Activated naive CD8-positive, alpha-beta T cell treated with anti-CD3 and anti-CD28 coated beads, Interleukin-2, amount 10 ng/mL, durations not matched to agents 7 days and 5 days (primary cell): ENCODE measurements around the gene KRT33B. TPM values are rescaled to one million over a fixed set of nuclear protein-coding genes. Genes with fewer than 3 reads are reported as not detected.
"Not testable (repeated sequence)": the region's sequence is repeated elsewhere in the genome, so short reads cannot be mapped to it uniquely, and the experiment has no call there.

Experiments used
- ATAC-seq: fragments of 150-1000 bp; cut with Tn5 transposase; one replicate; pipeline ENCODE4 v1.10.0; 2021; ENCODE audit warnings: low read depth, moderate library complexity
- POLR2A ChIA-PET: fragments of 350-600 bp; sonication (Branson Sonifier 250); formaldehyde crosslinking; loops from one replicate; lab custom pipeline; 2021; ENCODE audit warnings: antibody characterized with exemption; lab: Charles Lee
- DNase-seq: peaks from one replicate; pipeline ENCODE4 v3.0.0; 2021
- H3K27ac Mint-ChIP-seq: one replicate; pipeline ENCODE4 v1.8.0; 2022; ENCODE audit warnings: mild to moderate bottlenecking, mixed read lengths
- H3K27me3 Mint-ChIP-seq: one replicate; pipeline ENCODE4 v1.8.0; 2022; ENCODE audit warnings: mild to moderate bottlenecking, moderate library complexity, mixed read lengths
- H3K36me3 Mint-ChIP-seq: one replicate; pipeline ENCODE4 v1.8.0; 2021; ENCODE audit warnings: mild to moderate bottlenecking, mixed read lengths
- H3K4me1 Mint-ChIP-seq: one replicate; pipeline ENCODE4 v1.8.0; 2021; ENCODE audit warnings: mixed read lengths
- H3K4me3 Mint-ChIP-seq: one replicate; pipeline ENCODE4 v1.8.0; 2022; ENCODE audit warnings: mild to moderate bottlenecking, moderate library complexity, mixed read lengths
- H3K9me3 Mint-ChIP-seq: one replicate; pipeline ENCODE4 v1.8.0; 2021; ENCODE audit warnings: mixed read lengths
- total RNA-seq, 2 experiments: library from RNA; stranded (reverse); gene quantifications; one replicate each; pipeline ENCODE4 v1.2.3, GENCODE V29; 2021

KRT33B gene
- total RNA-seq, 2 experiments from 2014 or later: not detected

DNA sequence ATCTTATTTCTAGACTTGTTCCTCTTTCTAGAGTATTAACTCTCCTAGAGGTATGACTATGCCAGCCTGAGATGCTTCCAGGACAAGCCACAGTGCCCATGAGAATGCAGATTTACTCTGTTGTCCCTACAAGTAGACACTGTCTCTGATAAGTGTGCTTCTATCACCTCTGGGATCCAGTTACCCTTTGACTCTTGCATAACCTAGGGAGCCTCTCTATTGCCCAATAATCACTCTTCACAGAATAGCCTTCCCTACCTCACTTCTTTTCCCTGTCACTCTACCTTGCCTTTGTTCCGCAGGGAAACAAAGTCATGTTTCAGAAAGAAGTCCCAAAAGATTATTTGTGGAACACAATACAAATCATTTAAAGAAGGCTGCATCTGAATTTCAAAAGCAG lies 14.1 kb upstream of the KRT33B start:
- no peak overlapping the region for H3K27ac Mint-ChIP-seq
- no peaks in the 10 kb centered on the region for H3K36me3 Mint-ChIP-seq
- peaks cover 6% of the 10 kb centered on the region for H3K9me3 Mint-ChIP-seq
- DNase-seq (no peak), ATAC-seq (no peak)
- H3K4me1 Mint-ChIP-seq: no peaks in the 10 kb centered on the region
- POLR2A ChIA-PET: no interaction called here
- no peak overlapping the region for H3K4me3 Mint-ChIP-seq
- H3K27me3 Mint-ChIP-seq: peaks cover 6% of the 10 kb centered on the region

DNA sequence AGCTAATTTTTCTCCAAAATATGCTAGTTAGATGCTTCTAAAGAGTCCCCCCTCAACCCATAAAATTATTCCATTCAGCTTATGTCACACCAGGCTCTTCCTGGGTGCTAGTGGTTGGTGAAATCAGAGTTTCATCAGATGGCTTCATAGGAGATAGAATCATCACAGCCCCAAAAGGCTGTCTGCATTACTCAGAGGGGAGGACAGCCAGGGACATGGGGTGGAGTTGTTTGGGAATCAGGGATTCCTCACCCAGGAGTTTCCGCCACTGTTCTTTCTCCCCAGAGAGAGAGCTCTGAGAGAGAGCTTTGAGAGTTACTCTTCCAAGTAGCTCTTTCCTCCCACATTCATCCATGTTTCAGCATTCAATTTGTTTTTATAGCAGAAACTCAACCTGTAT lies 12.8 kb upstream of the KRT33B start:
- H3K36me3 Mint-ChIP-seq: no peaks in the 10 kb centered on the region
- POLR2A ChIA-PET: no interaction called here
- no peak overlapping the region for H3K27ac Mint-ChIP-seq
- peaks cover 6% of the 10 kb centered on the region for H3K27me3 Mint-ChIP-seq
- H3K9me3 Mint-ChIP-seq: peaks cover 6% of the 10 kb centered on the region
- DNase-seq: no peak
- H3K4me3 Mint-ChIP-seq: no peak overlapping the region
- ATAC-seq: no peak
- no peaks in the 10 kb centered on the region for H3K4me1 Mint-ChIP-seq

DNA sequence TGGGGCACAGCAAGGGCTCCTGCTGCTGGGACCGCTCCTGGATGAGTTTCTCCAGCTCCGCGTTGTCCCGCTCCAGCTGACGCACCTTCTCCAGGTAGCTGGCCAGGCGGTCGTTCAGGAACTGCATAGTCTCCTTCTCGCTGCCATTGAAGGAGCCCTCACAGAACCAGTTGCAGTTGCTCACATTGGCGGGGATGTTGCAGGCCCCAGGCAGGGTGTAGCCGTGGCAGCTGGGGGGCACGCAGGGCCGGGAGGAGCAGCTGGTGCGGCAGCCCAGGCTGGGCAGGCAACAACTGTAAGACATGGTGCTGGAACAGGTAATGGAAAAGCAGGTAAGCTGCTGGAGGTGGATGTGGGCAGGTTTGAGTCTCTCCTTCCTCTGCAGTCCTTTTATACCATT lies 12.3 kb upstream of the KRT33B start, which contains the start of gene KRT34:
Gene KRT34 (minus strand): TSS at position 364 of the 400 bp plus-strand sequence. CDS start 60 bp downstream, at position 304.
- H3K36me3 Mint-ChIP-seq, POLR2A ChIA-PET, H3K4me3 Mint-ChIP-seq, DNase-seq, H3K27me3 Mint-ChIP-seq, H3K9me3 Mint-ChIP-seq, ATAC-seq, H3K27ac Mint-ChIP-seq, H3K4me1 Mint-ChIP-seq: not testable (repeated sequence)

DNA sequence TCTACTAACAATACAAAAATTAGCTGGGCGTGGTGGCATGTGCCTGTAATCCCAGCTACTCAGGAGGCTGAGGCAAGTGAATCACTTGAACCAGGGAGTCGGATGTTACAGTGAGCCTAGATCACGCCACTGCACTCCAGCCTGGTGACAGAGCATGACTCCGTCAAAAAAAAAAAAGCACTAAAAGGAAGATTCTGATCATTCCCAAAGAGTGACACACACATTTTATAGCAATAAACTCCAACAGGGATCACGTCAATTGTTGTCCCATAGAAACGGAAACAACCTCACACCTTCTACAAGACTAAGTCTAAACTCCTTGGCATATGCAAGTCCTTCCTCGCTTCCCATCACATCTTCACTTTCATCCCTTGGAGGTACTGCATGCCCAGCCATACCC lies 10.5 kb upstream of the KRT33B start:
- H3K27me3 Mint-ChIP-seq, H3K4me3 Mint-ChIP-seq, H3K9me3 Mint-ChIP-seq, H3K4me1 Mint-ChIP-seq, POLR2A ChIA-PET, DNase-seq, ATAC-seq, H3K27ac Mint-ChIP-seq, H3K36me3 Mint-ChIP-seq: not testable (repeated sequence)

DNA sequence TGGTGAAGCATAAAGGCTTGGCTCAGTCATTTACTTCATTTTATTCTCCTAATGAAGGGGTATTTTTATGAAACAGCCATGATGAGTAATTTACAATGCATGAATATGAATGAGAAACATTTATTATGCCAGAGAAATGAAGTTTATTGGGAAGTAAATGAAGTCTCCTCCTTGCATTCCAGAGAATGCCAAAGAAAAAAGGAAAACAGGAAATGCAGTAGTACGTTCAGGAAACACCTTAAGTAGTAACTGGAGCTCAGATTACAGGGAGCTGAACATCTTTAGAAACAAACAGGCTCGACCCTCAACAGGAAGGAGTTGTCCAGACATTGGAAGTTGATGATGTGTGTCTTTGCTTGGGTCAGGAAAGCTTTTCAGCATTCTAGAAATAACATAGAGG lies 7.9 kb upstream of the KRT33B start:
- no peak overlapping the region for H3K27ac Mint-ChIP-seq
- POLR2A ChIA-PET: no interaction called here
- no peaks in the 10 kb centered on the region for H3K36me3 Mint-ChIP-seq
- no peaks in the 10 kb centered on the region for H3K27me3 Mint-ChIP-seq
- H3K4me3 Mint-ChIP-seq: no peak overlapping the region
- peaks cover 2% of the 10 kb centered on the region for H3K9me3 Mint-ChIP-seq
- H3K4me1 Mint-ChIP-seq: no peaks in the 10 kb centered on the region
- ATAC-seq: no peak
- no peak for DNase-seq

DNA sequence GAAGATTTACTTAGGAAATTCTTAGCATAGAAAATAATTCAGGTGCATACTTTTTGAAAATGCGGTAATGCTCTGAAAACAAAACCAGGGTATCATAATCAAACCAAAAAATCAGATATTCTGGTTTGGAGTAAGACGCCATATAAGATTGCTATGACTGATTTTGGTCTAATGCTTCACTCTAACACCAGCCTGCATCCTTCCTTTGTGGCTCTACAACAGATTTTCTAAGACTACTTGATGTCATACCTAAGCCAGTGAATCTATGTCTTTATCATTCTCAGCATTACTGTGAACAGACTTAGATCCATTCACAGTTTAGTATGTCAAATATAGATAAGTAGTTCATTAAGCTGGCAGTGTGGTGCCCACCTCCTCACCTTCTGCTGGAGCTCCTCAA lies 590 bp downstream of the KRT33B start:
- H3K36me3 Mint-ChIP-seq: no peaks in the 10 kb centered on the region
- DNase-seq: no peak
- H3K4me3 Mint-ChIP-seq: no peak overlapping the region
- H3K27me3 Mint-ChIP-seq: no peaks in the 10 kb centered on the region
- H3K27ac Mint-ChIP-seq: no peak overlapping the region
- no peaks in the 10 kb centered on the region for H3K9me3 Mint-ChIP-seq
- no peaks in the 10 kb centered on the region for H3K4me1 Mint-ChIP-seq
- POLR2A ChIA-PET: no interaction called here
- no peak for ATAC-seq

DNA sequence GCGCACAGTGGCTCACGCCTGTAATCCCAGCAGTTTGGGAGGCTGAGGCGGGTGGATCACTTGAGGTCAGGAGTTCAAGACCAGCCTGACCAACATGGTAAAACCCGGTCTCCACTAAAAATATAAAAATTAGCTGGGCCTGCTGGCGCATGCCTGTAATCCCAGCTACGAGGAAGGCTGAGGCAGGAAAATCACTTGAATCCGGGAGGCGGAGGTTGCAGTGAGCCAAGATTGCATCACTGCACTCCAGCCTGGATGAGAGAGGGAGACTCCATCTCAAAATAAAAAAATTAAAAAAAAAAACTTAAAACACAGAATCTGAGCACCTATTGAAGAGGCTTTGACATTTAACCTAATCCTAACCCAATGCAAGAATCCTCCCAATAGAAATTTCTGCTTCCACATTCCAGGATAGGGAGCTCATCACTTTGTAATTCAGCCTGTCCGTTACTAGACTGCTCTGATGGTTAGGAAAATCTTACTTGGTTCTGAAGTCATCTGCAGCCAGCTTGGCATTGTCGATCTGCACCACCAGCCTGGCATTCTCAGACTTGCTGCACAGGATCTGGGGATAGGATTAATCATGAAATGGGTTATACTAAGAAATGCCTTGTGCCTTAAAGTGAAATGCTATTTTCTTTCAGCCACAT lies 2.1 kb downstream of the KRT33B start:
- Mint-ChIP-seq H3K27ac (no peak overlapping the region), H3K27me3 (no peaks in the 10 kb centered on the region), H3K4me1 (no peaks in the 10 kb centered on the region), H3K36me3 (no peaks in the 10 kb centered on the region), H3K9me3 (no peaks in the 10 kb centered on the region), H3K4me3 (no peak overlapping the region)
- POLR2A ChIA-PET: no interaction called here
- no peak for DNase-seq
- ATAC-seq: no peak

DNA sequence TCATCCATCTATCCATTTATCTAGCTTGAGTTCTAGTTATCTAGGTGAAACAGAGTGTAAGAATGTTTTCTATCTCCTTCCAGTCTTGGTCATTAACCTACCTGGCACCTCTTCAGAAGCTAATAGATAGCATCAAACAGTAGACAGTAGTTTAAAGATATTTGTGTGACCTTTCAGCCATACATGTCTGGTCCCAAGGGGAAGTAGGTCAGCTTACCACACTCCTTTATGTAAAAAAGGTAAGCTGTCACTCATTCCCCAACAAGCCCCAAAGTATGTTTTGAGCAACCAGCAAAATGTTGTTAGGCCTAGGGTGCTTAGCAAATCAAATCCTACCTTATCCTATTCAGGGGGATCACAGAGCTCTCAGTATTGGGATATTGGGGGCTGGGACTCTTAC lies 3.5 kb downstream of the KRT33B start:
- Mint-ChIP-seq H3K36me3 (no peaks in the 10 kb centered on the region), H3K9me3 (no peaks in the 10 kb centered on the region), H3K4me3 (no peak overlapping the region), H3K4me1 (no peaks in the 10 kb centered on the region), H3K27me3 (peaks cover 2% of the 10 kb centered on the region), H3K27ac (no peak overlapping the region)
- DNase-seq (no peak), ATAC-seq (no peak)
- POLR2A ChIA-PET: no interaction called here

DNA sequence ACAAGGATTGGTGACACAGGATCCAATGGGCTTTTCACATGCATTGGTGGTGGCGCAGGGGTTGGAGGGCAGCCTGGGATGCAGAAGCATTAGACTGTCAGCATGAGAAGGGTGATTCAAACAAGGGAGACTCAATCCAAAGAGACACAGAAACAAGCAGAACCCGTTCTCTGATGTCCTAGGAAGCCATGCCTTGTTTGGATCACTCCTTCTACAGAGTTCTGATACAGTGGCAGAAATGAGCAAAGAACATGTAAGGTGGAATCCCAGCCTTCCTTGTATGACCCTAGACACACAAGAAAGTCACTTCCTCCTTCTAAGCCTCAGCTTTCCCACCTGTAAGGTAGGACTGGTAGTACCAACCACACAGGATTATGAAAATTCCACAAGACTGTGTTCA lies 5.7 kb downstream of the KRT33B start:
- Mint-ChIP-seq H3K27me3 (peaks cover 2% of the 10 kb centered on the region), H3K4me1 (no peaks in the 10 kb centered on the region), H3K27ac (no peak overlapping the region), H3K9me3 (no peaks in the 10 kb centered on the region), H3K36me3 (no peaks in the 10 kb centered on the region), H3K4me3 (no peak overlapping the region)
- no peak for ATAC-seq
- POLR2A ChIA-PET: no interaction called here
- no peak for DNase-seq

DNA sequence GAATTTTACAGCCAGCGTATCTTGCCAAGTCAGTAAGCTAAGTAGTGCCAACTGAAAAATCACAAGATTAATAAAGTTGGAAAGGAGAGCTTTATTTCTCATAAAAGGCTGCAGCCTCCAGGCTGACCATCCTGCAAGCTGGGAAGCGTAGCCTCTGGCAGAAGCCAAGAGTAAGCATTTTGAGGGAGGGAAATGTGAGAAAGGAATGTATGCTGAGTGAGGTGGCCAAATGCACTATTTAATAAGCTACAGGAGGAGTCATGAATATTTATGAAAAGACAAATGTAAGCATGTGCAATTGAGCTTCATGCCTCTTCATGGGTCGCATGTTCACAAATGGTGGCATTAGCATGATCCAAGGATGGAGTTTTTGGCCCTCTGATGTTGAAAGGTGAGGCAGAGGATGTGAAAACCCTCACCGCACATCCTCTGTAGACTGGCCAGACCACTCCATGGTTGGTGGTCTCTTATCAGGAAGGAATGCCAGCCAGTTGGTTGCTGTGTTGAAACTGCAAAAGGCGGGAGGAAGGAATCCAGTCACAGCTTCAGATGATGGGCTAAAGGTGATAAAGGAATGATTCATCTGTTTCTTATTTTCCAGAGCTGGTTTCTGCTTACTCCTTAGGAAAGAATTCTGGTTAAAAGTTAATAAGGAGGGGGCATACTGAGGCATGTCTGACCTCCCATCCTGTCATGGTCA lies 9.2 kb downstream of the KRT33B start:
- no peak for DNase-seq
- no peaks in the 10 kb centered on the region for H3K9me3 Mint-ChIP-seq

DNA sequence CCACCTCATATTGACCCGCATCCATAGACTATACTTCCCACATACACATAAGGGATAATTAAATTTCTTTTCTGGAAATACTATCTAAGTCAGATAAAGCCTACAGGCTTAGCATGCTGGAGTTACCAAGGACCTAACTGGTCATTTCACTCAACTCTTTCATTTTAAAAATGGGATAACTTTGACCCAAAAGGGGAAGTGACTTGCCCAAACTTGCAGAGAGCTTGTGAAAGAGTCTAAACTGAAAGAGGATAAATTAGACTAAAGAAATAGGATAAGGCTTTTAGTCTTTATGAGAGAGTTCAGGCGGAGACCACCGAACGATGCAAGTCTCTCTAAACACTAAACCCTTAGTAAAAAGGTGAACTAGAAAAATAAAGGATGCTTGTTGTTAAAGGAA lies 15.1 kb downstream of the KRT33B start:
- Mint-ChIP-seq H3K27me3 (peaks cover 8% of the 10 kb centered on the region), H3K36me3 (no peaks in the 10 kb centered on the region), H3K9me3 (no peaks in the 10 kb centered on the region), H3K4me1 (no peaks in the 10 kb centered on the region), H3K27ac (no peak overlapping the region), H3K4me3 (no peak overlapping the region)
- POLR2A ChIA-PET: no interaction called here
- DNase-seq (no peak), ATAC-seq (no peak)

More for the DNA sequence above, 9.2 kb downstream of the KRT33B start:
- Mint-ChIP-seq H3K36me3 (no peaks in the 10 kb centered on the region), H3K27me3 (peaks cover 2% of the 10 kb centered on the region), H3K27ac (no peak overlapping the region), H3K4me3 (no peak overlapping the region), H3K4me1 (no peaks in the 10 kb centered on the region)
- POLR2A ChIA-PET: no interaction called here
- no peak for ATAC-seq

DNA sequence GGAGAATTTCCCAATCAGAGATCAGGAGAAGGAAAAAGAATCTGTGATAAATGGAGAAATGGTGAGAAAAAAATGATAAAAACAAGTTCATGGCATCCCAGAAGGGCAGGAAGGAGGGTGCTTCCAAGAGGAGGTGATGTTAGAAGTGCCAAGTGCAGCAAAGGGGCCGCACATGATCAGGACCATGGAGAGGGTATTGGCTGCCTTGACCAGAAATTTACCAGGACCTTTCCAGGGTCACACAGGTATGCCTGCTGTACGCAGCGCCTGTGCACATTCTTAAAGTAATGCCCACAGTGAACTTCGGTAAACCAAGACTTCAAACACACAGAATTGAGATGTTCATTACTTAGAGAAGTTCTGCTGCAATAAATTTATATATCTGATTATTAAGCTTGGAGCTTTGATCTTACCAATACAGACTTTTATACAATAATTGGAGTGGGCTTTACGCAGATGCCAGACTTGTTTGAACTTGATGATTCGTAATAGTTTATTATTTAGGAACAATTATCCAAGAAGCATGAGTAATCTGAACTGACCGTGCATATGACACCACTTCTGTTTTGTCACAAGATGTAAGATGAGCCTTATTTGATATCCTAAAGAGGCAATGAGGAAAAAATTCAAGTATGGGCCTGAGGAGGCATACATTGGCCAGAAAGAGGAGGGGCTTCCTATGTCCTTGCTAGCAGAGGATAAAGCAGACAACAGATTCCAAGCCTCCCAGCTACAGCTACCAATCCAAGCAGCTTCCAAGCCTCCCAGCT lies 16.8 kb downstream of the KRT33B start:
- H3K27me3 Mint-ChIP-seq: peaks cover 8% of the 10 kb centered on the region

DNA sequence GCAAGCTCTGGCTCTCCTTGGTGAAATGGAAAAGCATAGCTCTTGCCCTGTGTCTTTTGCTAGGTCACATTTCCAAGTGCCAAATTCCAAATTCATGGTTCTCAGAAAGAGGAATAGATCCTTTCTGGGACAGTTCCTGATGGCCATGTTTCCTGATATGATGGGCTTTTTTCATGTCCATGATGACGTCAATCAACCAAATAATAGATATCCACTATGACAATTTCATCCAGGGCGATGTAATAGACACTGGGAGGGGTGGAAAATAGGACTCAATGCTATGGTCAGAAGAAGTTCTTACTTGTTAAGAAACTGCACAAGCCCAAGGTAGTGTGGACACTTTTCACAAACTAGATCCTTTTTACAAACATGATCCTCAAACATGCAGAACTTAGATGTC lies 18.4 kb downstream of the KRT33B start:
- no peaks in the 10 kb centered on the region for H3K9me3 Mint-ChIP-seq
- ATAC-seq: no peak
- H3K27ac Mint-ChIP-seq: no peak overlapping the region
- no peaks in the 10 kb centered on the region for H3K36me3 Mint-ChIP-seq
- H3K4me1 Mint-ChIP-seq: no peaks in the 10 kb centered on the region
- no peak for DNase-seq
- no peak overlapping the region for H3K4me3 Mint-ChIP-seq
- peaks cover 8% of the 10 kb centered on the region for H3K27me3 Mint-ChIP-seq
- POLR2A ChIA-PET: no interaction called here

More for the DNA sequence above, 16.8 kb downstream of the KRT33B start:
- DNase-seq (no peak), ATAC-seq (no peak)
- Mint-ChIP-seq H3K36me3 (no peaks in the 10 kb centered on the region), H3K4me1 (no peaks in the 10 kb centered on the region), H3K9me3 (no peaks in the 10 kb centered on the region), H3K27ac (no peak overlapping the region), H3K4me3 (no peak overlapping the region)
- POLR2A ChIA-PET: interaction anchor here (1.2 kb wide), 1 partner anchor 336 kb away, joined by 3 read pairs; no protein-coding TSS in a partner anchor
